NCI-H2171 (cell line): ENCODE results near the gene MAOB.

Experiments used
- DNase-seq: peaks from one replicate; lab custom pipeline; 2025; lab: John Stamatoyannopoulos, UW

Gene MAOB

DNA sequence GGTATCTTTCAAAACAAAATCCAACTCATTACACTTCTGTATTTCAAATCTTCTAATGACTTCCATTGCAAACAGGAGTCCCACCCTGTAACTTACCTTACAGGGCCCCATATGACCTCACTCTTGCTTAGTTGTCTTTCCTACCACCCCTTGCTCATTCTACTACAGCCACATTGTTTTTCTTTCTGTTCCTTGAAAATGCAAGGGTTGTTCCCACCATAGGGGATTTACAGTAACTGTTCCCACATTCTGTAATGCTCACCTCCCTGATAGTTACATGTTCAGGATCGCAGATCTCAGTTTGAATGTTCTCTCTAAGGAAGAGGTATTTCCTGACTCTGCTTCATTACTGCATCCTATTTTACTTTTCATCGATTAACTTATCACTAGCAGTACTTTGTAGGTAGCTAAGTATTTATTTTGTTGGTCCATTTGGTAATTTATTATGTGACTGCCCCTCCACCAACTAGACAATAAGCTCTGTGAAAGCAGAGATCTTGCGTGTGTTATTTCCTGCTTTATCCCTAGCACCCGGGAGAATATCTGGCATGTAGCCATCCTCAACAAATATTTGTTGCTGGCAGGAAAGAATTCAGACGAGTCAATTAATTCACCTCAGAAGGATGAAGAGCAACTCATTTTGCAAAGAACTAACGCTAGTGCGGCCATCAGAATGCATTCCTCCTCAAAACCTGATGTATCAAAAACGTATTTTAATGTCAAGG is 21.4 kb downstream of the MAOB start:
- DNase-seq: no peak

DNA sequence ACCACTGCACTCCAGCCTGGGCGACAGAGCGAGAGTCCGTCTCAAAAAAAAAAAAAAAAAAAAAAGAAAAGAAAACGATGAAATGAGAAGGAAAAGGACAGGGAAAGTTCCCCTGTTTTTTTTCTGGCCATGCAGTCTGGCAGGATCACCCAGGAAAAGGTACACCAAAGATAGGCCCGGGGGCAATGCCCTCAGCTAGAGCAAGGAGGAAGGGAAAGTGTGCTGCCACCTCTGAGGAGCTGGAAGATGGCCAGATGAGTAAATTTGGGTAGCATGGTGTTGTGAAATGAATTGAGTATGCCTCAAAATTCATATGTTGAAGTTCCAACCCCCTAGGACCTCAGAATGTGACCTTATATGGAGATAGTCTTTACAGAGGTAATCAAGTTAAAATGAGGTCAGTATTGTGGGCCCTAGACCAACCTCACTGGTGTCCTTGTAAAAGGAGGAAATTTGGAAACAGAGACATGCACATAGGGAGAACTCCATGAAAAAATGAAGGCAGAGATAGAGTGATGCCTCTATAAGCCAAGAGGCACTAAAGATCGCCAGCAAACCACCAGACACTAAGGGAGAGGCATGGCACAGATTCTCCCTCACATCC is 28.9 kb downstream of the MAOB start:
- no peak for DNase-seq

DNA sequence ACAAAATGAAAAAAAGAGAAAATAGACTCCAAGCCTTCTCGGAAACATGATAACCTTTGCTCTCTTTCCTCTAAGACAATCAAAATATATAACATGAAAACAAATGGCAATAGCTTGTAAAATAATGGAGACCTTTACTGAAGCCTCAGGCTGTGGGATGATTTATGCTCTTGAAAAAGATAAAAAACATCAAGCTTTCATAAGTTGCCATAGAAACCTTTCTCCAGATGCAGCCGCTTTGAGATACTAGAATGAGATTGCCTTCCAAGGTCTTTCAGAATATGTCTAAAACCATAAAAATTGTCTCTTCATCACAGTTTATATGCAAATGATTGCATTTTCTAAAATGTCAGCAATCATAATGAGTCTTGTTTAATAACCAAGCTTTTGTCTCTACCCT is 31.6 kb downstream of the MAOB start:
- no peak for DNase-seq

GRCh38 chrX:43849173-43849572 is 33.1 kb downstream of the MAOB start:
- no peak for DNase-seq

GRCh38 chrX:43847352-43847751 is 34.9 kb downstream of the MAOB start:
- no peak for DNase-seq

DNA sequence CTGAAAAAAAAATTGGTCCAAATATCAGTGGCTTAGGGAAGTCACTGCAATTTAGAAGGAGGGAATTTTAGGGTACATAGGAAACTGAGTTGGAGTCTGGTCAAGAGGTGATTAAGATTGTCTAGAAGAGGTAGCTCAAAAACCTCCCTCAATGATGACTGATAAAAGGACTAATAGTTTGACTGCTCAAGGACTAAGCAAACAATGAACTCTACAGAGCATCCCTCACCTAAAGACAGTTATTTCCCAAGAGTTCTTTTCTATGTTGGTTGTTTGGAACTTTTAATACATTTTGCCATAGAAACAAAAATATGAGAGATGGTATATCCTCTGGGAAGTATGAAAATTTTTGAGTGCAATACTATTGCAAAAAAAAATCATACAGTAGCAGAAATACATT is 35.7 kb downstream of the MAOB start:
- DNase-seq: no peak

DNA sequence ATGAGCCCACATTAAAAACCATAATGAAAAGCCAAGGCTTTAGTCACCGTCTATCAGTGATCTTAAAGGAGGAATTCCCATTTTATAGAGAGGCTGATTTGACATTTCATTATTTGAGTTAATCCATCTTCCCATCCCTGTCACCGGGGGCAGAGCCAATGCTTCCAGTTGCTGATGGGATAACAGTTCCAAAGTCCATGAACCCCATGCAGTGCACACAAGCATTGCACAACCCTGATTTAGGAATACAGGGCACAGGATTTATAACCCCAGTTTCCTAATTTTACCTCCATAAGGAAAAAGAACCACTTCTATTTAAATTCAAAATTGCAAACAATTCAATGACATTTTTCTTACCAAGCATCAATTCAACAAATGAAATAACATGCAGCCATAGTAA is 36.5 kb downstream of the MAOB start:
- no peak for DNase-seq

DNA sequence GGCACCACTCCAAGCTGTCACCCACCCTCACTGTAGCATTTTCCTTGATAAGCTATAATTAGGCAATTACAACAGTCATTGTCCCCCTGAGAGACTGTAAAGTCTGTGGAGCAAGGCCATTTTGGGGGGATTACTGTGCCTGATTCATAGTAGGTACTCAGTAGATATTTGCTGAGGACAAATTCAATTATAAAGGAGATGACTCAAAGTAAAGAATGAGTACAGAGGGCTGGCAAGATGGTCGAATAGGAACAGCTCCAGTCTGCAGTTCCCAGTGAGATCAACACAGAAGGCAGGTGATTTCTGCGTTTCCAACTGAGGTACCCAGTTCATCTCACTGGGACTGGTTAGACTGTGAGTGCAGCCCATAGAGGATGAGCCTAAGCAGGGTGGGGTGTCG is 42.0 kb downstream of the MAOB start:
- DNase-seq: no peak

DNA sequence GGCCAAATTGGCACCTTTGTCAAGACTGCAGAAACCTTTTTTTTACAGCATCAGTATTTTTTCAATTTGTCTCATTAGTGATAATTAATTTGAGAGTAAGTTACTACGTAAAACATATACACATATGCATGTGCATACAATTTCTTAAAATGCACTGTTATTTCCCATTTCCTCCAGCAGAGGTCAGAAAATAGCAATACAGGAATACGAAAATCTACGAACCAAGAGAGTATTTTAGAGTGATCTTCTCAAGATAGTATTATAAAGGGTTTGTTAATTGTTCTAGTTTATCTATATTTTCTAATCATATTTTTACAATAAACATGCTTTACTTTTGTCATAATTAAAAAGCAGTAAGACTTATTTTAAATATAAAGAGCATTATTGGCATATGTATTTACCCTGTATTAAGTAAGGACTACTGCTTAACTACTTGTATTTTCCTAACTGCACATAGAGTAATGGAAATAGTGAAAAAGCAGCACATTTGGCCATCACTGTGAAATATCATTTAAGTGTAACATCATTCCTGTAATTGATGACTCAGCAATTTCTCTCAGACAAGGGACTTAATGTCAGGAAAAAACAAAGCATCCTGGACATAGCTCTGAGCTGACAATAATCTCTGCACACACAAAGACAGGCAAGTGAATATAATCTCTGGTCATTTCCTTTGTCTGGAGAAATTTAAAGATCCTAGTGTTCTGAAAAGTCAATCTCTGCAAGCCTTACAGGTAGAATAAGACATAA is 45.6 kb downstream of the MAOB start:
- DNase-seq: no peak

- no peak for DNase-seq
These were observed 46.7 kb downstream of the MAOB start for GRCh38 chrX:43835559-43835958.

DNA sequence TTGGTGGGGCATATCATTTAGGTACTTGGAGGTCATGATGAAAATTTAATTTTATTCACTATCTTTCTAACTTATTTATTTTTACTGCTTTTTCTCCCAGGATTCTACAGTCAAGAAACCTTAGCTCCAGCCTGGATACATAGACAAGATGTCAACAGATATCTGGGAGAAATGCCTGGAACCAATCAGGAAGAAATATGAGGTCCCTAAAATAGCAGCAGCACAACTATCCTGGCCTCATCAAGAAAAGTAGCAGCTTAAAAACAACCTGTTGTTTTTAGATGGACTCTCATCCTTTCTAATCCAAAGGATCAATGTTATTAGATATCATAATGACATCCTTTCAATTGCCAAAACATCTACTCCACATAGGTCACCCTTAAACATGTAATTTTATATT is 54.5 kb downstream of the MAOB start:
- no peak for DNase-seq

GRCh38 chrX:43822014-43822413 is 60.2 kb downstream of the MAOB start:
- no peak for DNase-seq

DNA sequence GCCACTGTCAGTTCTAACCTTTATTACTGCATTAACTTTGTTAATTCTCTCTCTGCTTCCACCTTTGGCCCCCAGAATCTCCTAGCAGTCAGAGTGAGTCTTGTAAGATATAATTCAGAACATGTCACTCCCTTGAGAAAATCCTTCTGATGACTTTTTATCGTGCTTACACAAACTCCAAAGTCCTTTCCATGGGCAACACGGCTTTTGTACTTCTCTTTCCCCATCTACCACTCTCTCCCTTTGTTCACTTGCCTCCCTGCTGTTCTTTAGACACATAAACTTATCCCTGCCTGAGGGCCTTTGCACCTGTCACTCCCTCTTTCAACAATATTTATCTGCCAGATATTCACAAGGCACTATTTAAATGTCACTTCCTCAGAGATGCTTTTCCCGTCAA is 64.8 kb downstream of the MAOB start:
- no peak for DNase-seq

- no peak for DNase-seq
These were observed 67.0 kb downstream of the MAOB start for GRCh38 chrX:43815209-43815608.

DNA sequence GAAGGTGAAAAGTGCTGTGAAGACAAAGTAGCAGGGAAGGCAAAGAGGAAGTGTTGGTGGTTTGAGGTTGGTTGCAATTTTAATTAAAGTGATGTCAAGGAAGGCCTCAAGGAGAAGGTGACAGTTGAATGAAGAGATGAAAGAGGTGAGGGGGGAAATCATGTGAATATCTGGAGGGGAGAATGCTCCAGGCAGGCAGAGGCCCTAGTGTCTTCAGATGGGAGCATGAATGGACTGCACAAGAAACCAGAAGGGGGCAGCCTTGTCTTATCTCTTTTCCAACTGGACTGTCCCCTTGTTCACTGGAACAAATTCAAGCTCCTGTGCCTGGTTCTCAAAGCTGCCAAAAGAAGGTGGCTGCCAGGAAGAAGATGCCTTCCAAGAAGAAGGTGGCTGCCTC is 68.4 kb downstream of the MAOB start:
- DNase-seq: no peak

DNA sequence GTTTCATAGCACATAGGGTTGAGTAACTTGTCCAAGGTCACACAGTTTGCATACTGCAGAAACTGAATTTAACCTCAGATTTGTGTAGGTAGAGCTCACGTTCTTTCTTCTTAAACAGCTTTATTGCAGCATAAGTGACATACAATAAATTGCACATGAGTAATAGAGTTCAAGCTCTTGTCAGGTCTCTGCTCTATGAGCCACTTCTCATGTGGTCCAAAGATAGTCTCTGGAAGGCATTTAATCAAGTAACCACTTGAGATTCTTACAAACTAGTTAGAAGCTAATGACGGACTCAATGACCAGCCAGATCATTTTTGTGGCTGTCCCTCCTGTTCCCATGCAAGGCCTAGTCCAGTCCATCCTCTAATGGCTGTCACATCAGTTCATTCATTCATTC is 68.9 kb downstream of the MAOB start:
- no peak for DNase-seq

GRCh38 chrX:43809463-43809862 is 72.8 kb downstream of the MAOB start:
- no peak for DNase-seq

GRCh38 chrX:43808231-43808630 is 74.0 kb downstream of the MAOB start:
- DNase-seq: no peak

- DNase-seq: no peak
These were observed 76.7 kb downstream of the MAOB start for GRCh38 chrX:43805579-43805978.

- no peak for DNase-seq
These were observed 78.2 kb downstream of the MAOB start for GRCh38 chrX:43804021-43804420.

DNA sequence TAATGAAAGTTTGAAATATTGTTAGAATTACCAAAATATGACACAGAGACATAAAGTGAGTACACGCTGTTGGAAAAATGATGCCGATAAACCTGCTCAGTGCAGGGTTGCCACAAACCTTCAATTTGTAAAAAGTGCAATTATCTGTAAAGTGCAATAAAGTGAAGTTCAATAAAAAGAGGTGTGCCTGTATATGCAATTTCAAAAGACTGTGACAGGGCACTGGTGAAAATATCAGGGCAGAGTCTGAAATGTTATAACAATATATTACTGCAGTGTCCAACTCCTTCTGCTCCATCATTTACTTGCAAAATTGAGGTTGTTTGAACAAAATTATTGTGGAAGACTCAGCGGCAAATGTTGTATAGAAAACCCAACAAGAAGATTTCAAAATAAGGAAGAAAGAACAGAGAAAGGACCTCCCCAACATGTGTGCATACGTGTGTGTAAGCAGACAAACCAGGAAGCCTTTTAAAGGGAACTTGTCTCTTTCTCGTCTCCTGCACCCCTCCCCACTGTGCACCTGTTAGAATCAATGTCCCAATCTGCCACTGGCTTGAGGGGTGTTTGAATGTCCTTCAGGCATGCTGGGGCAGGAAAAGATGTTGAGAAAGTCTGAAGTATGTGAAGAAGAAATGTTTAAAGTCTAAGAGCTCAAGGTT is 96.2 kb downstream of the MAOB start:
- DNase-seq: no peak

- no peak for DNase-seq
These were observed 124.2 kb downstream of the MAOB start for GRCh38 chrX:43758044-43758443.

DNA sequence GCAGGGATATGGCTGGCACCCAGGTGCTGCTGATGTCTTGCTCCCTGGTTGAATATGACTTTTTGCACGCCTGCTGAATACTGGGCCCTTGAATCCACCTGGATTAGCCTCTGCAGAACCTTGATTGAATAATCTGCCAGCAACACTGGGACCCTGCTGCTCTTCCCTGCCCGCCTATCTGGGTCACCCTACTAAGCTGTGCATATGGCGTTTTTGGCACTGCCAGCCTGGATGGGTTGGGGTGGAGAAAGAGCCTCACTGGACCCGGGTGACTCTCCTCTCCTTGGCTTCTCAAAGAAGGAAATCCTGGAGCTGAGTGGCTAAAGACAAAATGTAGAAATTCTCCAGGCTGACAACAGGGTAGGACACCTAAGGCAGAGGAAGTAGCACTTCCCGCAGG is 126.2 kb downstream of the MAOB start:
- no peak for DNase-seq
